SK-N-SH (cell line): Measurements from ENCODE around the gene HABP4. TPM values are rescaled to one million over a fixed set of nuclear protein-coding genes. Genes with fewer than 3 reads are reported as not detected.

Source experiments
- CTCF ChIA-PET: fragments of 300-600, 350-600 bp; formaldehyde crosslinking; extraction: SDS; loops from one replicate; lab custom pipeline; 2021; lab: Yijun Ruan, JAX
- POLR2A ChIA-PET: fragments of 350-600 bp; sonication (Branson Sonifier 250); formaldehyde crosslinking; extraction: SDS; loops from one replicate; lab custom pipeline; 2020; ENCODE audit warnings: antibody characterized with exemption, inconsistent platforms; lab: Yijun Ruan, JAX
- DNase-seq: peaks from one replicate; pipeline ENCODE4 v3.0.0; 2012
- H2AFZ ChIP-seq: fragments of 200-600 bp; sonication (generic); 2 replicates; pipeline ENCODE4 v1.8.1; 2016; ENCODE audit warnings: antibody characterized with exemption, mild to moderate bottlenecking, low read depth
- H3F3A ChIP-seq: fragments of 200-600 bp; sonication (generic); replicated peaks from 2 replicates; pipeline ENCODE3; 2016; ENCODE audit warnings: antibody characterized with exemption, mild to moderate bottlenecking; ENCODE audit not compliant: insufficient read depth
- H3K27ac ChIP-seq, 2 experiments: fragments of 200-500 bp in 1 of 2; fragments of 200-600 bp in 1 of 2; sonication (Bioruptor generic) in 1 of 2; sonication (generic), shearing (Covaris generic) in 1 of 2; 2 replicates each; pipeline versions ENCODE4 v1.5.1 to v1.6.1; 2014 to 2016; ENCODE audit warnings: low read depth in 2 of 2, inconsistent platforms in 1 of 2, low read length in 1 of 2, mild to moderate bottlenecking in 1 of 2, mixed read lengths in 1 of 2
- H3K27me3 ChIP-seq: fragments of 200-600 bp; sonication (generic), shearing (Covaris generic); 2 replicates; pipeline ENCODE4 v1.6.1; 2016; ENCODE audit warnings: mixed run types; ENCODE audit not compliant: insufficient read depth
- H3K36me3 ChIP-seq, 2 experiments: fragments of 200-500 bp in 1 of 2; fragments of 200-600 bp in 1 of 2; sonication (Bioruptor generic) in 1 of 2; sonication (generic) in 1 of 2; replicated peaks in 1 of 2; 2 replicates each; pipeline versions ENCODE3 to v1.5.1; 2014 to 2016; ENCODE audit warnings: low read length in 1 of 2, mild to moderate bottlenecking in 1 of 2; ENCODE audit not compliant: insufficient read depth in 2 of 2, control insufficient read depth in 1 of 2
- H3K4me1 ChIP-seq, 2 experiments: fragments of 200-500 bp in 1 of 2; fragments of 200-600 bp in 1 of 2; sonication (Bioruptor generic) in 1 of 2; sonication (generic), shearing (Covaris generic) in 1 of 2; 2 replicates each; pipeline versions ENCODE4 v1.5.1 to v1.6.1; 2014 to 2016; ENCODE audit warnings: low read depth in 1 of 2, low read length in 1 of 2, mixed run types in 1 of 2; ENCODE audit not compliant: insufficient read depth in 2 of 2, control insufficient read depth in 1 of 2
- H3K4me2 ChIP-seq: fragments of 200-600 bp; sonication (generic), shearing (Covaris generic); 2 replicates; pipeline ENCODE4 v1.6.1; 2017; ENCODE audit warnings: mixed run types
- H3K4me3 ChIP-seq, 2 experiments: fragments of 200-500 bp in 1 of 2; fragments of 200-600 bp in 1 of 2; sonication (Bioruptor generic) in 1 of 2; sonication (generic), shearing (Covaris generic) in 1 of 2; 2 replicates each; pipeline versions ENCODE4 v1.5.1 to v1.8.1; 2014 to 2016; ENCODE audit warnings: low read depth in 2 of 2, inconsistent platforms in 1 of 2, low read length in 1 of 2, mild to moderate bottlenecking in 1 of 2, mixed read lengths in 1 of 2, moderate library complexity in 1 of 2
- H3K79me2 ChIP-seq: fragments of 200-600 bp; sonication (generic); 2 replicates; pipeline ENCODE4 v1.8.1; 2017; ENCODE audit warnings: mild to moderate bottlenecking; ENCODE audit not compliant: insufficient read depth
- H3K9ac ChIP-seq: fragments of 200-600 bp; sonication (generic); 2 replicates; pipeline ENCODE4 v1.6.1; 2017; ENCODE audit warnings: mixed run types
- H3K9me2 ChIP-seq: fragments of 200-600 bp; sonication (generic); 2 replicates; pipeline ENCODE4 v1.6.1; 2017; ENCODE audit warnings: mixed run types
- H3K9me3 ChIP-seq: fragments of 200-600 bp; sonication (generic); 2 replicates; pipeline ENCODE4 v1.6.1; 2017; ENCODE audit warnings: mixed run types, mild to moderate bottlenecking, moderate library complexity
- H4K20me1 ChIP-seq: fragments of 200-600 bp; sonication (generic); 2 replicates; pipeline ENCODE4 v1.6.1; 2017; ENCODE audit warnings: mild to moderate bottlenecking, mixed run types; ENCODE audit not compliant: insufficient read depth
- ELF1 ChIP-seq: IDR thresholded peaks from 2 replicates; pipeline ENCODE4 v1.4.0; 2012
- EP300 ChIP-seq, 2 experiments: IDR thresholded peaks; 2 replicates each; pipeline versions ENCODE4 v1.4.0 to v1.6.1; 2012; ENCODE audit warnings: borderline replicate concordance in 1 of 2, low read depth in 1 of 2, low read length in 1 of 2
- EZH2phosphoT487 ChIP-seq: fragments of 200-600 bp; sonication (generic); IDR thresholded peaks from 2 replicates; pipeline ENCODE4 v1.6.1; 2017; ENCODE audit warnings: low read depth, mixed run types, mild to moderate bottlenecking, antibody characterized with exemption, moderate library complexity, borderline replicate concordance
- FOSL2 ChIP-seq: IDR thresholded peaks from 2 replicates; pipeline ENCODE4 v1.4.0; 2012; ENCODE audit warnings: low read depth, mild to moderate bottlenecking, moderate library complexity, borderline replicate concordance
- FOXJ3 ChIP-seq: sonication (generic); formaldehyde crosslinking; IDR thresholded peaks from 2 replicates; pipeline ENCODE4 v1.5.1; 2020; ENCODE audit warnings: mild to moderate bottlenecking, missing genetic modification reagents
- FOXM1 ChIP-seq: IDR thresholded peaks from 2 replicates; pipeline ENCODE4 v1.4.0; 2012; ENCODE audit warnings: low read depth, mild to moderate bottlenecking
- GATA2 ChIP-seq: sonication (generic); formaldehyde crosslinking; IDR thresholded peaks from 2 replicates; pipeline ENCODE4 v1.5.0; 2020; ENCODE audit warnings: mild to moderate bottlenecking, missing genetic modification reagents
- MAX ChIP-seq: IDR thresholded peaks from 2 replicates; pipeline ENCODE4 v1.4.0; 2012; ENCODE audit warnings: low read depth
- NRF1 ChIP-seq: IDR thresholded peaks from 2 replicates; pipeline ENCODE4 v1.6.1; 2012; ENCODE audit warnings: low read depth, mild to moderate bottlenecking, low read length
- RXRA ChIP-seq: IDR thresholded peaks from 2 replicates; pipeline ENCODE4 v1.4.0; 2012; ENCODE audit warnings: low read depth, mild to moderate bottlenecking, borderline replicate concordance
- SMC3 ChIP-seq: IDR thresholded peaks from 2 replicates; pipeline ENCODE4 v1.6.1; 2012; ENCODE audit warnings: low read depth, low read length, improper control_type of control experiment
- TAF1 ChIP-seq: IDR thresholded peaks from 2 replicates; pipeline ENCODE4 v1.6.1; 2012; ENCODE audit warnings: low read depth, mild to moderate bottlenecking, low read length, moderate library complexity, borderline replicate concordance
- TCF12 ChIP-seq: IDR thresholded peaks from 2 replicates; pipeline ENCODE4 v1.4.0; 2012
- TEAD4 ChIP-seq: IDR thresholded peaks from 2 replicates; pipeline ENCODE4 v1.4.0; 2012; ENCODE audit warnings: mild to moderate bottlenecking, borderline replicate concordance; ENCODE audit not compliant: insufficient read depth
- ZBTB33 ChIP-seq: IDR thresholded peaks from 2 replicates; pipeline ENCODE4 v1.4.0; 2012; ENCODE audit warnings: low read depth, borderline replicate concordance
- WGBS: methylation state at CpG from one replicate; pipeline ENCODE4 v1.1.6; 2017; ENCODE audit warnings: low lambda C conversion rate; 5-methylcytosine and 5-hydroxymethylcytosine counted together
- polyA plus RNA-seq, 3 experiments: library from polyadenylated mRNA; depleted of rRNA; stranded (reverse); fragments of >200 nt; gene quantifications; 2 replicates each; pipeline ENCODE4 v1.2.3, GENCODE V29; 2012
- TF ChIP-seq, protein P1 (sequence below): fragments of 200-600 bp; sonication (generic); IDR thresholded peaks from 2 replicates; pipeline ENCODE4 v1.6.1; 2017; ENCODE audit warnings: antibody characterized with exemption, mild to moderate bottlenecking, moderate library complexity
- TF ChIP-seq, protein P2 (sequence below): IDR thresholded peaks from 2 replicates; pipeline ENCODE4 v1.4.0; 2012; ENCODE audit warnings: low read depth, borderline replicate concordance

The HABP4 gene
- polyA plus RNA-seq, 1 of the 3 experiments (the other 2 are of a cell fraction): 19.0 TPM

DNA sequence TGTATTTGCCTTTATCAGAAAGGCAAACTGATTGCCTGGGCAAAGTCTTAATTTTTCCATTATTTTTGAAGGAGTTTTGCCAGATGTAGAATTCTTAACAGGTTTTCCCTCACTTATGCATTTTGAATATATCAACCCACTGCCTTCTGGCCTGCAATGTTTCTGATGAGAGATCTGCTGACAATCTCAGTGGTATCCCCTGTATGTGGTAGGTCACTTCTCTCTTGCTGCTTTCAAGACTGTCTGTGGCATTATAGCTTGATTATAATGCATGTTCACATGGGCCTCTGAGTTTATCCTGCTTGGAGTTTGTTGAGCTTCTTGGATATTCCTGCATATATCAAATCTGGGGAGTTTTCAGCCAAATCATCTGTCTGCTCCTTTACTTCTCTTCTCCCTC lies 82.2 kb downstream of the HABP4 start:
- H4K20me1 ChIP-seq: no peaks in the 10 kb centered on the region
- H3K9me2 ChIP-seq: no peaks in the 10 kb centered on the region
- no peak for TF ChIP-seq FOXJ3 (CRISPR knock-in tag)
- TF ChIP-seq GATA2 (CRISPR knock-in tag): no peak
- TF ChIP-seq, protein P1, sequence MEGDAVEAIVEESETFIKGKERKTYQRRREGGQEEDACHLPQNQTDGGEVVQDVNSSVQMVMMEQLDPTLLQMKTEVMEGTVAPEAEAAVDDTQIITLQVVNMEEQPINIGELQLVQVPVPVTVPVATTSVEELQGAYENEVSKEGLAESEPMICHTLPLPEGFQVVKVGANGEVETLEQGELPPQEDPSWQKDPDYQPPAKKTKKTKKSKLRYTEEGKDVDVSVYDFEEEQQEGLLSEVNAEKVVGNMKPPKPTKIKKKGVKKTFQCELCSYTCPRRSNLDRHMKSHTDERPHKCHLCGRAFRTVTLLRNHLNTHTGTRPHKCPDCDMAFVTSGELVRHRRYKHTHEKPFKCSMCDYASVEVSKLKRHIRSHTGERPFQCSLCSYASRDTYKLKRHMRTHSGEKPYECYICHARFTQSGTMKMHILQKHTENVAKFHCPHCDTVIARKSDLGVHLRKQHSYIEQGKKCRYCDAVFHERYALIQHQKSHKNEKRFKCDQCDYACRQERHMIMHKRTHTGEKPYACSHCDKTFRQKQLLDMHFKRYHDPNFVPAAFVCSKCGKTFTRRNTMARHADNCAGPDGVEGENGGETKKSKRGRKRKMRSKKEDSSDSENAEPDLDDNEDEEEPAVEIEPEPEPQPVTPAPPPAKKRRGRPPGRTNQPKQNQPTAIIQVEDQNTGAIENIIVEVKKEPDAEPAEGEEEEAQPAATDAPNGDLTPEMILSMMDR: no peak
- TF ChIP-seq TCF12: no peak
- no peak for TF ChIP-seq EZH2phosphoT487
- TF ChIP-seq ELF1: no peak
- TF ChIP-seq ZBTB33: no peak
- TF ChIP-seq SMC3: no peak
- no peak for TF ChIP-seq MAX
- TF ChIP-seq TAF1: no peak
- TF ChIP-seq, protein P2, sequence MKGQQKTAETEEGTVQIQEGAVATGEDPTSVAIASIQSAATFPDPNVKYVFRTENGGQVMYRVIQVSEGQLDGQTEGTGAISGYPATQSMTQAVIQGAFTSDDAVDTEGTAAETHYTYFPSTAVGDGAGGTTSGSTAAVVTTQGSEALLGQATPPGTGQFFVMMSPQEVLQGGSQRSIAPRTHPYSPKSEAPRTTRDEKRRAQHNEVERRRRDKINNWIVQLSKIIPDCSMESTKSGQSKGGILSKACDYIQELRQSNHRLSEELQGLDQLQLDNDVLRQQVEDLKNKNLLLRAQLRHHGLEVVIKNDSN: no peak
- TF ChIP-seq TEAD4: no peak
- H3K9ac ChIP-seq: no peak overlapping the region
- no peak overlapping the region for H3K4me2 ChIP-seq
- no peak overlapping the region for H3K27ac ChIP-seq
- no peaks in the 10 kb centered on the region for H3K9me3 ChIP-seq
- no peaks in the 10 kb centered on the region for H3K79me2 ChIP-seq
- CTCF ChIA-PET: interaction anchor here (0.6 kb wide), 1 partner anchor 55 kb away, joined by 3 read pairs; no protein-coding TSS in a partner anchor
- H3F3A ChIP-seq: no peaks in the 10 kb centered on the region
- POLR2A ChIA-PET: no interaction called here
- H3K4me1 ChIP-seq: no peaks in the 10 kb centered on the region
- H3K36me3 ChIP-seq: peaks cover 13 to 26% of the 10 kb centered on the region in 2 experiments
- H3K4me3 ChIP-seq: no peak overlapping the region
- no peak overlapping the region for H2AFZ ChIP-seq
- no peaks in the 10 kb centered on the region for H3K27me3 ChIP-seq
- DNase-seq: no peak

- DNase-seq: no peak
- ChIA-PET POLR2A (no interaction called here), CTCF (no interaction called here)
- no peak for TF ChIP-seq EP300 (IDR thresholded peaks at IDR 0.05; ENCODE audit: borderline replicate concordance in 1 of 2, low read depth in 1 of 2, low read length in 1 of 2)
- TF ChIP-seq FOXM1: no peak
- no peak for TF ChIP-seq ZBTB33
- TF ChIP-seq RXRA: no peak
- no peak for TF ChIP-seq NRF1
- no peak for TF ChIP-seq FOSL2
- TF ChIP-seq, protein P1: no peak
- TF ChIP-seq, protein P2: no peak
- Histone ChIP-seq H3K27me3 (no peaks in the 10 kb centered on the region), H3K9me3 (no peaks in the 10 kb centered on the region), H4K20me1 (no peaks in the 10 kb centered on the region), H3K36me3 (peaks cover 4 to 14% of the 10 kb centered on the region in 2 experiments), H3F3A (no peaks in the 10 kb centered on the region), H3K27ac (no peak overlapping the region), H3K9ac (no peak overlapping the region), H3K79me2 (no peaks in the 10 kb centered on the region), H3K4me3 (no peak overlapping the region), H3K9me2 (no peaks in the 10 kb centered on the region), H3K4me1 (no peaks in the 10 kb centered on the region), H3K4me2 (no peak overlapping the region), H2AFZ (no peak overlapping the region)
- WGBS: 94% methylated on average over 3 of the region's 3 CpGs
These were observed 90.1 kb downstream of the HABP4 start for GRCh38 chr9:96540106-96540505.
